GM23248 (cell line): Measurements from ENCODE around the gene CAMSAP2.

Experiments used
- EZH2 ChIP-seq: fragments of 200-600 bp; sonication (generic); IDR thresholded peaks from 2 replicates; pipeline ENCODE4 v1.6.1; 2018; ENCODE audit warnings: antibody characterized with exemption, mild to moderate bottlenecking; ENCODE audit not compliant: insufficient read depth, poor library complexity, severe bottlenecking
- EZH2phosphoT487 ChIP-seq: fragments of 200-600 bp; sonication (generic); IDR thresholded peaks from 2 replicates; pipeline ENCODE4 v1.6.1; 2018; ENCODE audit warnings: antibody characterized with exemption, moderate library complexity, mild to moderate bottlenecking, low read depth; ENCODE audit not compliant: insufficient read depth

DNA sequence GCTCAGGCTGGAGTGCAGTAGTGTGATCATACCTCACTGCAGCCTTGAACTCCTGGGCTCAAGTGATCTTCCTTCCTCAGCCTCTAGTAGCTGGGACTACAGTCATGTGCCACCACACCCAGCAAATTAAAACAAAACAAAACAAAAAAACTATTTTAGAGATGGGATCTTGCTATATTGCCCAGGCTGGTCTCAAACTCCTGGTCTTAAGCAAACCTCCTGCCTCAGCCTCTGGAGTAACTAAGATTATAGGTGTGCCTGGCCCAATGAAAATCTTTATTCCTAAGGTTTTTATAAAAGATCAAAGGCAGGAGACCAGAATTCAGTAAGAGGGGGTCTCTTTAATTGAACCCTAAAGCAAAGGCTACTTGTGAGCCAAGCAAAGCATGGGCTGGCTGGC is 166.1 kb downstream of the CAMSAP2 start:
- TF ChIP-seq EZH2 (no peak), EZH2phosphoT487 (no peak)
